ENCODE measurements around the gene TBP.
"Not testable (repeated sequence)": the region's sequence is repeated elsewhere in the genome, so short reads cannot be mapped to it uniquely, and the experiment has no call there.

DNA sequence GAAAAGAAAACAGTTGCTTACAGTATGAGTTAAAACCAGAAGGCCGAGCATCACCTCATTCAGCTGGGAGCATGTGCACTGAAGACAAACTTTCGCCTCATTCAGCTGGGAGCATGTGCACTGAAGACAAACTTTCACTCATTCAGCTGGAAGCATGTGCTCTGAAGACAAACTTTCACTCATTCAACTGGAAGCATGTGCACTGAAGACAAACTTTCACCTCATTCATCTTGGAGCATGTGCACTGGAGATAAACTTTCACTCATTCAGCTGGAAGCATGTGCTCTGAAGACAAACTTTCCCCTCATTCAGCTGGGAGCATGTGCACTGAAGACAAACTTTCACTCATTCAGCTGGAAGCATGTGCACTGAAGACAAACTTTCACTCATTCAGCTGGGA lies 46.4 kb upstream of the TBP start:
- not testable (repeated sequence) for TF ChIP-seq POLR2AphosphoS5, POLR2A (IDR thresholded peaks at IDR 0.05; ENCODE audit: low read depth, low read length)

Measured in GM12892 (cell line).